Loucy (cell line): Measurements from ENCODE around the gene ST8SIA3.
"Not testable (repeated sequence)": the region's sequence is repeated elsewhere in the genome, so short reads cannot be mapped to it uniquely, and the experiment has no call there.

Source experiments
- H2AFZ ChIP-seq: fragments of 200-600 bp; sonication (generic); 2 replicates; pipeline ENCODE4 v1.6.0; 2016; ENCODE audit warnings: antibody characterized with exemption, mild to moderate bottlenecking, low read length, moderate library complexity
- H3F3A ChIP-seq: fragments of 200-600 bp; 2 replicates; pipeline ENCODE4 v1.6.0; 2016; ENCODE audit warnings: antibody characterized with exemption, low read depth, mild to moderate bottlenecking
- H3K27me3 ChIP-seq: fragments of 200-600 bp; sonication (generic); 2 replicates; pipeline ENCODE4 v1.6.1; 2014; ENCODE audit warnings: low read length, mild to moderate bottlenecking; ENCODE audit not compliant: insufficient read depth, poor library complexity, severe bottlenecking
- H3K36me3 ChIP-seq: fragments of 200-600 bp; sonication (generic); 2 replicates; pipeline ENCODE4 v1.6.1; 2016; ENCODE audit warnings: low read length; ENCODE audit not compliant: insufficient read depth
- H3K4me1 ChIP-seq: fragments of 200-600 bp; sonication (generic); 2 replicates; pipeline ENCODE4 v1.5.1; 2014; ENCODE audit warnings: low read length, mild to moderate bottlenecking; ENCODE audit not compliant: insufficient read depth, poor library complexity, severe bottlenecking
- H3K4me2 ChIP-seq: fragments of 200-600 bp; sonication (generic); 2 replicates; pipeline ENCODE4 v1.6.0; 2014; ENCODE audit warnings: antibody characterized with exemption, low read length, low read depth, mild to moderate bottlenecking; ENCODE audit not compliant: poor library complexity, severe bottlenecking
- H3K4me3 ChIP-seq: fragments of 200-600 bp; sonication (generic); 2 replicates; pipeline ENCODE4 v1.5.1; 2014; ENCODE audit warnings: low read length, mild to moderate bottlenecking, mixed read lengths; ENCODE audit not compliant: poor library complexity, severe bottlenecking
- H3K79me2 ChIP-seq: fragments of 200-600 bp; sonication (generic); 2 replicates; pipeline ENCODE4 v1.6.1; 2014; ENCODE audit warnings: low read length; ENCODE audit not compliant: insufficient read depth
- H3K9ac ChIP-seq: fragments of 200-600 bp; sonication (generic); 2 replicates; pipeline ENCODE4 v1.6.0; 2014; ENCODE audit warnings: mild to moderate bottlenecking, low read depth, low read length, moderate library complexity; ENCODE audit not compliant: poor library complexity, severe bottlenecking
- H3K9me2 ChIP-seq: fragments of 200-600 bp; sonication (generic); replicated peaks from 2 replicates; pipeline ENCODE4 v1.6.1; 2016; ENCODE audit warnings: low read depth, low read length, mixed read lengths
- H3K9me3 ChIP-seq: fragments of 200-600 bp; sonication (generic); 2 replicates; pipeline ENCODE4 v1.6.1; 2014; ENCODE audit warnings: mild to moderate bottlenecking, antibody characterized with exemption, low read length, low read depth; ENCODE audit not compliant: insufficient read depth
- H4K20me1 ChIP-seq: fragments of 200-600 bp; sonication (generic); 2 replicates; pipeline ENCODE4 v1.6.0; 2014; ENCODE audit warnings: antibody characterized with exemption, low read length, mild to moderate bottlenecking; ENCODE audit not compliant: insufficient read depth, poor library complexity, severe bottlenecking
- EZH2phosphoT487 ChIP-seq: fragments of 200-600 bp; IDR thresholded peaks from 2 replicates; pipeline ENCODE4 v1.6.1; 2018; ENCODE audit warnings: antibody characterized with exemption, mild to moderate bottlenecking, moderate library complexity, borderline replicate concordance
- TF ChIP-seq, protein P1 (sequence below): fragments of 200-600 bp; sonication (generic); conservative IDR thresholded peaks from 2 replicates; pipeline ENCODE4 v1.5.1; 2014; ENCODE audit warnings: mild to moderate bottlenecking, antibody characterized with exemption, low read length

Gene ST8SIA3

DNA sequence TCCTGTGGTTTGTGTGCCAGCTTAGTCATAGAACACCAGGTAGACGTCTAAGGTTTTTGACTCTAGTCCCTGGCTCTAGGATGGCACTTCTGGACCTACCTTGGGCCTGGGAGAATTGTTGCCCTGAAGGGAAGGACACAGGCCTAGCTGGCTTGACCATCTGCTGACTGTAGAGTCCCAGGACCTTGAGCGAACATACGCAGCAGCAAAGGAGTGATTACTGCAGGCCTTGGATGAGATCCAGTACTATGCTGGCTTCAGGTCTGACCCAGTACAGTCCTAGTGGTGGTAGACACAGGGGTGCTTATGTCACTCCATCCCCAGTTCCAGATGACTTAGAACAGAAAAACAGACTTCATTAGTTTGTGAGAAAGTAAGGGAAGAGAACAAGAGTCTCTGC, 37.7 kb downstream of the ST8SIA3 start:
- Histone ChIP-seq H3K36me3 (no peaks in the 10 kb centered on the region), H4K20me1 (no peaks in the 10 kb centered on the region), H3K9me3 (no peaks in the 10 kb centered on the region), H3K4me1 (no peaks in the 10 kb centered on the region), H3K27me3 (no peaks in the 10 kb centered on the region), H3K4me2 (no peak overlapping the region), H3K9ac (no peak overlapping the region), H2AFZ (no peak overlapping the region), H3F3A (no peaks in the 10 kb centered on the region), H3K9me2 (no peaks in the 10 kb centered on the region), H3K4me3 (no peak overlapping the region), H3K79me2 (no peaks in the 10 kb centered on the region)
- TF ChIP-seq, protein P1, sequence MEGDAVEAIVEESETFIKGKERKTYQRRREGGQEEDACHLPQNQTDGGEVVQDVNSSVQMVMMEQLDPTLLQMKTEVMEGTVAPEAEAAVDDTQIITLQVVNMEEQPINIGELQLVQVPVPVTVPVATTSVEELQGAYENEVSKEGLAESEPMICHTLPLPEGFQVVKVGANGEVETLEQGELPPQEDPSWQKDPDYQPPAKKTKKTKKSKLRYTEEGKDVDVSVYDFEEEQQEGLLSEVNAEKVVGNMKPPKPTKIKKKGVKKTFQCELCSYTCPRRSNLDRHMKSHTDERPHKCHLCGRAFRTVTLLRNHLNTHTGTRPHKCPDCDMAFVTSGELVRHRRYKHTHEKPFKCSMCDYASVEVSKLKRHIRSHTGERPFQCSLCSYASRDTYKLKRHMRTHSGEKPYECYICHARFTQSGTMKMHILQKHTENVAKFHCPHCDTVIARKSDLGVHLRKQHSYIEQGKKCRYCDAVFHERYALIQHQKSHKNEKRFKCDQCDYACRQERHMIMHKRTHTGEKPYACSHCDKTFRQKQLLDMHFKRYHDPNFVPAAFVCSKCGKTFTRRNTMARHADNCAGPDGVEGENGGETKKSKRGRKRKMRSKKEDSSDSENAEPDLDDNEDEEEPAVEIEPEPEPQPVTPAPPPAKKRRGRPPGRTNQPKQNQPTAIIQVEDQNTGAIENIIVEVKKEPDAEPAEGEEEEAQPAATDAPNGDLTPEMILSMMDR: no peak
- TF ChIP-seq EZH2phosphoT487: no peak

DNA sequence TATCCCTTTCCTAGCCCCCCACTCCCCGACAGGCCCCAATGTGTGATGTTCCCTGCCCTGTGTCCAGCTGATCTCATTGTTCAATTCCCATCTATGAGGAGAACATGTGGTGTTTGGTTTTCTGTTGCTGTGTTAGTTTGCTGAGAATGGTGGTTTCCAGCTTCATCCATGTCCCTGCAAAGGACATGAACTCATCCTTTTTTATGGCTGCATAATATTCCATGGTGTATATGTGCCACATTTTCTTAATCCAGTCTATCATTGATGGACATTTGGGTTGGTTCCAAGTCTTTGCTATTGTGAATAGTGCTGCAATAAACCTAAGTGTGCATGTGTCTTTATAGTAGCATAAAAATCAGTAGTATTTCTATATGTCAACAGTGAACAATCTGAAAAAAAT, 42.4 kb downstream of the ST8SIA3 start:
- H3K4me2 ChIP-seq, H3K36me3 ChIP-seq, H3K27me3 ChIP-seq, H3K9ac ChIP-seq, H3K4me1 ChIP-seq, H3K79me2 ChIP-seq, H3F3A ChIP-seq, H3K9me3 ChIP-seq, H3K9me2 ChIP-seq, H2AFZ ChIP-seq, H3K4me3 ChIP-seq, H4K20me1 ChIP-seq: not testable (repeated sequence)

DNA sequence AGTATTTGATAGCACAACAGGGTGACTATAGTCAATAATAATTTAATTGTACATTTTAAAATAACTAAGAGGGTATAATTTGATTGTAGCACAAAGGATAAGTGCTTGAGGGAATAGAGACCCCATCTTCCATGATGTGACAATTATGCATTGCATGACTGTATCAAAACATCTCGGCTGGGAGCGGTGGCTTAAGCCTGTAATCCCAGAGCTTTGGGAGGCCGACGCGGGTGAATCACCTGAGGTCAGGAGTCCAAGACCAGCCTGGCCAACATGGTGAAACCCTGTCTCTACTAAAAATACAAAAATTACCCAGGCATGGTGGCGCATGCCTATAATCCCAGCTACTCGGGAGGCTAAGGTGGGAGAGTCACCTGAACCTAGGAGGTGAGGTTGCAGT, 44.5 kb downstream of the ST8SIA3 start:
- not testable (repeated sequence) for H2AFZ ChIP-seq

DNA sequence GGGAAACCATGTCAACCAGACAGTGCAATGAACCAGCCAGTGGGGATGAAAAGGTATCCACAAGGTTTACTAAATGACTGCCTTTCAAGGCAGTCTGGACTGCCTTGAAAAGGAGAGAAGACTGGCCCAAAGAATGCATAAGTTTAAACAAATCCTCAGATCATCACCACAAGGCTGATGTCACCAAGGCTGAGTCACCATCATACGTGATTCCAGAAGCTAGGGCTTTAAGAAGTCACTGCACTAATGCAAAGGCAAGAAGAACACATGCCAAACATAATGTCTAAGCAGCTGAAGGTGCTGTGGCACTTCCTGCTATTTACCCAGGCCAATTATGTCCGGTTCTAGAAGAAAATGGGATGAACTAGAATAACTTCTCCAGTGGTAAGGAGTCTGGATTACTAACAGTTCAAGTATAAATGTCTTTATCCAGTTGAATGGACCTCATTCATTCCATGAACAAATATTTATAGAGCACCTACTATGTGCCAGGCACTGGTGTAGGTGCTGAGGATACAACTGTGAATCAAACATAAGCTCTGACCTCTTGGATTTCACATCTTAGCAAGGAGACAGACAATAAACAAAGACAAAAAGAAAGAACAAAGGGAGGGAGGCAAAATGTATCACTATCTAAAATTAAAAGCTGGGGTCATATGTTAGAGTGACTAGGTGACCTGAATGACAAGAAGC, 45.2 kb downstream of the ST8SIA3 start:
- TF ChIP-seq EZH2phosphoT487: no peak

More for the DNA sequence above, 44.5 kb downstream of the ST8SIA3 start:
- H4K20me1 ChIP-seq, H3K4me3 ChIP-seq, H3K4me1 ChIP-seq, H3K9me2 ChIP-seq, H3K9ac ChIP-seq, H3K9me3 ChIP-seq, H3F3A ChIP-seq, H3K4me2 ChIP-seq, H3K27me3 ChIP-seq, H3K36me3 ChIP-seq, H3K79me2 ChIP-seq: not testable (repeated sequence)

More for the DNA sequence above, 45.2 kb downstream of the ST8SIA3 start:
- H3K79me2 ChIP-seq: no peaks in the 10 kb centered on the region
- H4K20me1 ChIP-seq: no peaks in the 10 kb centered on the region
- no peak overlapping the region for H3K4me3 ChIP-seq
- no peaks in the 10 kb centered on the region for H3K4me1 ChIP-seq
- no peaks in the 10 kb centered on the region for H3K36me3 ChIP-seq
- no peaks in the 10 kb centered on the region for H3K9me3 ChIP-seq
- no peaks in the 10 kb centered on the region for H3F3A ChIP-seq
- H3K27me3 ChIP-seq: no peaks in the 10 kb centered on the region
- no peak overlapping the region for H3K9ac ChIP-seq
- no peak overlapping the region for H2AFZ ChIP-seq
- H3K9me2 ChIP-seq: no peaks in the 10 kb centered on the region
- H3K4me2 ChIP-seq: no peak overlapping the region
